Stomach (tissue), 4 donors: ENCODE measurements around the gene CADM2.

Source experiments
- CTCF ChIP-seq, 7 experiments: fragments of 450-650 bp in 4 of 7; fragments of 200-600 bp in 3 of 7; sonication (generic) in 3 of 7; IDR thresholded peaks; one replicate each; pipeline ENCODE4 v1.5.1; 2016 to 2019; ENCODE audit warnings: antibody characterized with exemption in 7 of 7, control low read depth in 2 of 7, mild to moderate bottlenecking in 1 of 7
- POLR2AphosphoS5 ChIP-seq, 3 donors: sonication (generic); formaldehyde crosslinking; IDR thresholded peaks; one replicate each; pipeline ENCODE4 v1.6.1; 2016; ENCODE audit warnings: antibody characterized with exemption in 3 of 3

GRCh38 chr3:85586018-85586417 is 627.2 kb downstream of the CADM2 start:
- TF ChIP-seq CTCF (IDR thresholded peaks at IDR 0.05) (no peak), POLR2AphosphoS5 (IDR thresholded peaks at IDR 0.05) (no peak)
